HepG2 (cell line): Measurements from ENCODE around the gene MCOLN1. TPM values are rescaled to one million over a fixed set of nuclear protein-coding genes. Genes with fewer than 3 reads are reported as not detected.
A peak's percentile ranks its signal among the peaks of the same experiment; 100 is the strongest.

Source experiments
- ATAC-seq: fragments of 200-7000 bp; cut with Tn5 transposase; 3 replicates; pipeline ENCODE4 v1.9.1; 2020; ENCODE audit warnings: mild to moderate bottlenecking, moderate library complexity
- BruUV-seq: library from RNA; stranded (reverse); fragments of 400-500 nt; replicated peaks from 2 replicates; lab custom pipeline; 2021; lab: Mats Ljungman, UMichigan
- CTCF ChIA-PET: fragments of 300-600 bp; formaldehyde crosslinking; extraction: SDS; loops from one replicate; lab custom pipeline; 2021; ENCODE audit warnings: low total read pairs, inconsistent platforms, low intra/inter-chr PET ratio; lab: Yijun Ruan, JAX
- POLR2A ChIA-PET: fragments of 350-600 bp; sonication (Branson Sonifier 250); formaldehyde crosslinking; loops from one replicate; lab custom pipeline; 2020; ENCODE audit warnings: antibody characterized with exemption, inconsistent platforms; lab: Yijun Ruan, JAX
- DNase-seq: peaks from one replicate; pipeline ENCODE4 v3.0.0-alpha.2; 2015; ENCODE audit warnings: low spot score
- FAIRE-seq: peaks from 3 replicates; lab custom pipeline; 2011; peaks lifted over from hg19 to GRCh38; lab: Jason Lieb, UNC
- H2AFZ ChIP-seq: one replicate; pipeline ENCODE4 v1.6.1; 2011; ENCODE audit warnings: low read length, inconsistent platforms
- H3K27ac ChIP-seq: fragments of 300-600 bp; 3 replicates; pipeline ENCODE4 v1.8.0; 2011; ENCODE audit warnings: mixed run types, mild to moderate bottlenecking, mixed read lengths, low read length, inconsistent platforms; ENCODE audit not compliant: insufficient read depth; ENCODE audit errors: extremely low read length
- H3K27me3 ChIP-seq, 2 experiments: fragments of 200-600 bp in 1 of 2; 2 replicates in 1 of 2; 3 replicates in 1 of 2; pipeline versions ENCODE4 v1.6.0 to v1.8.0; 2011; ENCODE audit warnings: low read length in 2 of 2, mild to moderate bottlenecking in 2 of 2, moderate library complexity in 2 of 2, inconsistent platforms in 1 of 2; ENCODE audit not compliant: insufficient read depth in 2 of 2, control insufficient read depth in 1 of 2
- H3K36me3 ChIP-seq, 2 experiments: fragments of 200-600 bp in 1 of 2; replicated peaks in 1 of 2; 2 replicates in 1 of 2; 3 replicates in 1 of 2; pipeline versions ENCODE4 v1.5.1 to v1.8.0; 2011; ENCODE audit warnings: low read length in 2 of 2, inconsistent platforms in 1 of 2; ENCODE audit not compliant: insufficient read depth in 2 of 2, control insufficient read depth in 1 of 2
- H3K4me1 ChIP-seq: 2 replicates; pipeline ENCODE4 v1.5.1; 2012; ENCODE audit warnings: low read length, inconsistent platforms; ENCODE audit not compliant: insufficient read depth
- H3K4me2 ChIP-seq: 2 replicates; pipeline ENCODE4 v1.6.0; 2011; ENCODE audit warnings: low read depth, low read length, inconsistent platforms
- H3K4me3 ChIP-seq, 3 experiments: fragments of 200-600 bp in 1 of 3; sonication (generic), shearing (Covaris generic) in 1 of 3; replicated peaks in 1 of 3; 2 replicates each; pipeline ENCODE4 v1.5.1; 2011 to 2016; ENCODE audit warnings: low read length in 3 of 3, inconsistent platforms in 2 of 3, low read depth in 2 of 3, mild to moderate bottlenecking in 2 of 3, control low read depth in 1 of 3, mixed read lengths in 1 of 3; ENCODE audit not compliant: insufficient read depth in 1 of 3
- H3K79me2 ChIP-seq: one replicate; pipeline ENCODE4 v1.6.1; 2011; ENCODE audit warnings: low read length, inconsistent platforms; ENCODE audit not compliant: insufficient read depth
- H3K9ac ChIP-seq: 2 replicates; pipeline ENCODE4 v1.6.0; 2011; ENCODE audit warnings: mild to moderate bottlenecking, low read depth, low read length, inconsistent platforms; ENCODE audit not compliant: insufficient read depth
- H3K9me3 ChIP-seq: 2 replicates; pipeline ENCODE4 v1.5.1; 2012; ENCODE audit warnings: mild to moderate bottlenecking, low read length
- H4K20me1 ChIP-seq: 2 replicates; pipeline ENCODE4 v1.6.0; 2011; ENCODE audit warnings: inconsistent platforms, mild to moderate bottlenecking, low read length, moderate library complexity; ENCODE audit not compliant: insufficient read depth
- CENPX ChIP-seq: sonication (generic); formaldehyde crosslinking; IDR thresholded peaks from 2 replicates; pipeline ENCODE4 v1.9.0; 2021; ENCODE audit warnings: mild to moderate bottlenecking, missing genetic modification reagents, moderate library complexity
- HCFC1 ChIP-seq: fragments of 150-350 bp; IDR thresholded peaks from 2 replicates; pipeline ENCODE4 v1.6.1; 2014; ENCODE audit warnings: low read depth, low read length
- ISX ChIP-seq: sonication (generic); formaldehyde crosslinking; conservative IDR thresholded peaks from 2 replicates; pipeline ENCODE4 v1.5.0; 2020; ENCODE audit warnings: missing genetic modification reagents
- KAT8 ChIP-seq: IDR thresholded peaks from 2 replicates; pipeline ENCODE4 v1.6.1; 2016; ENCODE audit warnings: missing genetic modification reagents, missing compliant biosample characterization
- MTF1 ChIP-seq: sonication (generic); formaldehyde crosslinking; IDR thresholded peaks from 2 replicates; pipeline ENCODE4 v1.5.0; 2020; ENCODE audit warnings: missing genetic modification reagents
- RAD51 ChIP-seq: fragments of 450-650 bp; IDR thresholded peaks from 2 replicates; pipeline ENCODE4 v1.6.1; 2016; ENCODE audit warnings: borderline replicate concordance
- RARA ChIP-seq: IDR thresholded peaks from 2 replicates; pipeline ENCODE4 v1.6.1; 2016; ENCODE audit warnings: missing genetic modification reagents, missing compliant biosample characterization
- ZFY ChIP-seq: sonication (generic); formaldehyde crosslinking; IDR thresholded peaks from 2 replicates; pipeline ENCODE4 v1.4.0; 2020; ENCODE audit warnings: missing genetic modification reagents
- ZNF20 ChIP-seq: sonication (generic); formaldehyde crosslinking; IDR thresholded peaks from 2 replicates; pipeline ENCODE4 v1.4.0; 2020; ENCODE audit warnings: mild to moderate bottlenecking, moderate library complexity, missing genetic modification reagents
- ZNF460 ChIP-seq: sonication (generic); formaldehyde crosslinking; IDR thresholded peaks from 2 replicates; pipeline ENCODE4 v1.5.1; 2020; ENCODE audit warnings: missing genetic modification reagents, mild to moderate bottlenecking, borderline replicate concordance
- ZNF570 ChIP-seq: sonication (generic); formaldehyde crosslinking; IDR thresholded peaks from 2 replicates; pipeline ENCODE4 v1.4.0; 2020; ENCODE audit warnings: mild to moderate bottlenecking, missing genetic modification reagents, borderline replicate concordance
- ZNF883 ChIP-seq: sonication (generic); formaldehyde crosslinking; IDR thresholded peaks from 2 replicates; pipeline ENCODE4 v1.5.1; 2020; ENCODE audit warnings: mild to moderate bottlenecking, missing genetic modification reagents; ENCODE audit errors: not compliant biosample characterization
- WGBS: methylation state at CpG from one replicate; pipeline ENCODE4 v1.1.6; 2017; ENCODE audit warnings: low lambda C conversion rate; 5-methylcytosine and 5-hydroxymethylcytosine counted together
- in situ Hi-C: cut with HindIII; loops from 2 replicates; pipeline ENCODE4 v1.10.0; 2017; ENCODE audit warnings: low pct_unique_long_range_greater_than_20kb; ENCODE audit not compliant: extremely low pct_ligation_motif_present
- intact Hi-C: fragments of 100-400 bp; cut with micrococcal nuclease; formaldehyde crosslinking; loops from one replicate; pipeline ENCODE4 v1.10.0; 2022; ENCODE audit not compliant: unreplicated experiment
- polyA plus RNA-seq, 8 experiments: library from polyadenylated mRNA; depleted of rRNA in 3 of 8; stranded (reverse) in 7 of 8; unstranded in 1 of 8; fragments of >200 nt; fragmentation: Illumina TruSeq in 4 of 8; extraction: Trizol in 4 of 8; gene quantifications; 2 replicates each; pipeline versions ENCODE4 v1.2.1 to v1.2.3, GENCODE V29; 2011 to 2016; ENCODE audit warnings: low read depth in 4 of 8, missing spikeins in 1 of 8, mixed read lengths in 1 of 8; ENCODE audit not compliant: insufficient read depth in 1 of 8
- total RNA-seq, 5 experiments: library from RNA; depleted of rRNA; stranded (reverse); fragments of >200 nt; fragmentation: Illumina TruSeq; extraction: Trizol; gene quantifications; 2 replicates each; pipeline ENCODE4 v1.2.3, GENCODE V29; 2016; ENCODE audit warnings: low read depth in 1 of 5
- TF ChIP-seq, protein P1 (sequence below): sonication (generic); formaldehyde crosslinking; IDR thresholded peaks from 2 replicates; pipeline ENCODE4 v1.5.0; 2020; ENCODE audit warnings: mild to moderate bottlenecking, missing genetic modification reagents
- TF ChIP-seq, protein P2 (sequence below): sonication (generic); formaldehyde crosslinking; IDR thresholded peaks from 2 replicates; pipeline ENCODE4 v1.4.0; 2020; ENCODE audit warnings: mild to moderate bottlenecking, missing genetic modification reagents
- TF ChIP-seq, protein P3 (sequence below): sonication (generic); formaldehyde crosslinking; IDR thresholded peaks from 2 replicates; pipeline ENCODE4 v1.8.0; 2022; ENCODE audit warnings: missing genetic modification reagents, mild to moderate bottlenecking, borderline replicate concordance

The MCOLN1 gene
- total and polyA plus RNA-seq, 2 of the 13 experiments (the other 11 are each of a cell fraction or from before 2014, with no cell fraction given) = 3.4 to 15.7 TPM

DNA sequence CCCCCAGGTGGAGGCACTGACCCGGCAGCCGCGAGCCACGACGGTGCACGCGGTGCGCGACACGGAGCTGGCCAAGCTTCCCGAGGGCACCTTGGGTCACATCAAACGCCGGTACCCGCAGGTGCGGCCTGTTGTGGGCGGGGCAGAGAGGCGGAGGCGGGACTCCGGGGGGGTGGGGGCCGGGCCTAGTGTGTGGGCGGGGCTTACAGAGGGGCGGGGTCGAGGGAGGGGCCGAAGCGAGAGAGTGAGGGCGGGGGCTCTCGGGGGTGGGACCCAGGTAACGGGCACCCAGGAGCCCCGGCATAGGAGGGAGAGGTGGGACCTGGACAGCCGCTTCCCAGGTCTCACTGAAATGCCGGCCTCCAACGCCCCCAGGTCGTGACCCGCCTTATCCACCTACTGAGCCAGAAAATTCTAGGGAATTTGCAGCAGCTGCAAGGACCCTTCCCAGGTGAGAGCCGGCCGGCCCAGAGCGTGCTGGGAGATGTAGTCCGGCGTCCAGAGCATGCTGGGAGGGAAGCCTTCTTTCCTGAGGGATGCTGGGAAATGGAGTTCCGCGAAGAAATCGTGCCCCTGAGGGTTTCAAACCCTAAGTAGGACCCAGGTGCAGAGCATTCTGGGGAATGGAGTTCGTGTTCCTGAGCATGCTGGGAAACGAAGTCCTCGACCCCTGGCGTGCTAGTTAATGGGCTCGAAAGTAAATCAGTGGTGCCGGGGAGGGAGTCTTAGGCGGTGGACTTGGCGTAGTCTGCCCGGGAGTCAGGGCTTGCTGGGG lies 28.8 kb downstream of the MCOLN1 start (continued):
- peak; percentile 76 for TF ChIP-seq HCFC1

DNA sequence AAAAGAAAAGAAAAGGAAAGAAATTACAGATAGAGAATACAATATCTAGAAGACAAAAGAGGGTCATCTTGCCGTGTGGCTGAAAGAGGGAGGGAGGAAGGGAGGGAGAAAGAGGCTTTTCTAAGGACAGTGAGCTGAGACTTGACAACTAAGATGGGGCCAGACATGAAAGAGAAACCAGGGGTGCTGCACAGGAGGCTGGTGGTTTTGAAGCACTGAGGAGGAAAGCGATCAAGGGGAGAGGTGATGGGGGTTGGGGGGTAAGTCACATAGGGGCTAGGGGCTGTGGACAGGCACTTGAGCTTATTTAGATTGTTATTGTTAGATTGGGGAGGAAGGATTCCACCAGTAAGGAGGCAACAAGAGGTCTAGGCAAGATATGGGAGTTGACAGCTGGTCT lies 30.4 kb downstream of the MCOLN1 start:
- POLR2A ChIA-PET = no interaction called here
- in situ Hi-C loops = no loop called here

DNA sequence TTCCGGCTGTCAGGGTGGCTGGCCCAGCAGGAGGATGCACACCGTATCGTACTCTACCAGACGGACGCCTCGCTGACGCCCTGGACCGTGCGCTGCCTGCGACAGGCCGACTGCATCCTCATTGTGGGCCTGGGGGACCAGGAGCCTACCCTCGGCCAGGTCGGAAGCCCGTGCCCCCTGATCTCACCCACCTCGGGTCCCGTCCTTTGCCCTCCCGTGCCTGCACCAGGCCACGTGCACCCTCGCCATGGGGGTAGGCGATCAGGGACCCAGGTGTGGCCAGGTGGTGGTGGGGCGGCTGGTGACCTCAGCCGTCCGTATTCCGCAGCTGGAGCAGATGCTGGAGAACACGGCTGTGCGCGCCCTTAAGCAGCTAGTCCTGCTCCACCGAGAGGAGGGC lies 32.1 kb downstream of the MCOLN1 start:
- Histone ChIP-seq H3K27ac (no peak overlapping the region), H3K36me3 (peaks cover 1 to 4% of the 10 kb centered on the region in 2 experiments; a peak in 3 of 5 replicates), H3K9me3 (no peaks in the 10 kb centered on the region), H3K4me3 (no peak overlapping the region), H3K79me2 (no peaks in the 10 kb centered on the region), H4K20me1 (no peaks in the 10 kb centered on the region), H3K27me3 (no peaks in the 10 kb centered on the region), H3K4me1 (no peaks in the 10 kb centered on the region), H3K4me2 (no peak overlapping the region), H3K9ac (no peak overlapping the region), H2AFZ (no peak overlapping the region)
- WGBS = 98% methylated on average over 15 of the region's 28 CpGs
- ATAC-seq = no peak
- CTCF ChIA-PET = no interaction called here
- in situ Hi-C loops (no loop called here), intact Hi-C loops (no loop called here)
- no TSS peak for BruUV-seq
- POLR2A ChIA-PET = no interaction called here
- no peak for DNase-seq
- no peak for FAIRE-seq
- TF ChIP-seq RAD51 (no peak), ZNF883 (CRISPR knock-in tag) (no peak)
- TF ChIP-seq, protein P1, sequence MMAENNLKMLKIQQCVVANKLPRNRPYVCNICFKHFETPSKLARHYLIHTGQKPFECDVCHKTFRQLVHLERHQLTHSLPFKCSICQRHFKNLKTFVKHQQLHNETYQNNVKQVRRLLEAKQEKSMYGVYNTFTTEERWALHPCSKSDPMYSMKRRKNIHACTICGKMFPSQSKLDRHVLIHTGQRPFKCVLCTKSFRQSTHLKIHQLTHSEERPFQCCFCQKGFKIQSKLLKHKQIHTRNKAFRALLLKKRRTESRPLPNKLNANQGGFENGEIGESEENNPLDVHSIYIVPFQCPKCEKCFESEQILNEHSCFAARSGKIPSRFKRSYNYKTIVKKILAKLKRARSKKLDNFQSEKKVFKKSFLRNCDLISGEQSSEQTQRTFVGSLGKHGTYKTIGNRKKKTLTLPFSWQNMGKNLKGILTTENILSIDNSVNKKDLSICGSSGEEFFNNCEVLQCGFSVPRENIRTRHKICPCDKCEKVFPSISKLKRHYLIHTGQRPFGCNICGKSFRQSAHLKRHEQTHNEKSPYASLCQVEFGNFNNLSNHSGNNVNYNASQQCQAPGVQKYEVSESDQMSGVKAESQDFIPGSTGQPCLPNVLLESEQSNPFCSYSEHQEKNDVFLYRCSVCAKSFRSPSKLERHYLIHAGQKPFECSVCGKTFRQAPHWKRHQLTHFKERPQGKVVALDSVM (CRISPR knock-in tag) = no peak
- TF ChIP-seq, protein P2, sequence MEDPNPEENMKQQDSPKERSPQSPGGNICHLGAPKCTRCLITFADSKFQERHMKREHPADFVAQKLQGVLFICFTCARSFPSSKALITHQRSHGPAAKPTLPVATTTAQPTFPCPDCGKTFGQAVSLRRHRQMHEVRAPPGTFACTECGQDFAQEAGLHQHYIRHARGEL (CRISPR knock-in tag) = no peak
- TF ChIP-seq, protein P3, sequence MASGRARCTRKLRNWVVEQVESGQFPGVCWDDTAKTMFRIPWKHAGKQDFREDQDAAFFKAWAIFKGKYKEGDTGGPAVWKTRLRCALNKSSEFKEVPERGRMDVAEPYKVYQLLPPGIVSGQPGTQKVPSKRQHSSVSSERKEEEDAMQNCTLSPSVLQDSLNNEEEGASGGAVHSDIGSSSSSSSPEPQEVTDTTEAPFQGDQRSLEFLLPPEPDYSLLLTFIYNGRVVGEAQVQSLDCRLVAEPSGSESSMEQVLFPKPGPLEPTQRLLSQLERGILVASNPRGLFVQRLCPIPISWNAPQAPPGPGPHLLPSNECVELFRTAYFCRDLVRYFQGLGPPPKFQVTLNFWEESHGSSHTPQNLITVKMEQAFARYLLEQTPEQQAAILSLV (CRISPR knock-in tag) = no peak

More for the DNA sequence above, 30.4 kb downstream of the MCOLN1 start:
- Histone ChIP-seq H2AFZ (no peak overlapping the region), H3K79me2 (no peaks in the 10 kb centered on the region), H3K9ac (no peak overlapping the region), H3K9me3 (no peaks in the 10 kb centered on the region), H4K20me1 (no peaks in the 10 kb centered on the region), H3K27me3 (no peaks in the 10 kb centered on the region), H3K4me3 (no peak overlapping the region), H3K36me3 (peaks cover 1% of the 10 kb centered on the region in 2 experiments; a peak in 2 of 5 replicates), H3K4me1 (no peaks in the 10 kb centered on the region), H3K4me2 (no peak overlapping the region), H3K27ac (no peak overlapping the region)
- no TSS peak for BruUV-seq
- CTCF ChIA-PET = no interaction called here
- TF ChIP-seq CENPX (CRISPR knock-in tag) = no peak
- TF ChIP-seq ZNF570 (CRISPR knock-in tag) = no peak
- TF ChIP-seq ZFY (CRISPR knock-in tag) = no peak
- TF ChIP-seq ZNF460 (CRISPR knock-in tag) = no peak
- no peak for TF ChIP-seq MTF1 (CRISPR knock-in tag)
- TF ChIP-seq ISX (CRISPR knock-in tag) = no peak
- no peak for TF ChIP-seq ZNF20 (CRISPR knock-in tag)
- TF ChIP-seq KAT8 = no peak
- TF ChIP-seq RARA = no peak
- ATAC-seq = no peak
- no peak for FAIRE-seq
- WGBS = 46% methylated on average over 2 of the region's 2 CpGs
- intact Hi-C loops = no loop called here
- no peak for DNase-seq
